Measurements from ENCODE around the gene POMT2. TPM values are rescaled to one million over a fixed set of nuclear protein-coding genes. Genes with fewer than 3 reads are reported as not detected.

Gene POMT2
- total and polyA plus RNA-seq, 7 experiments from 2014 or later: 0.39 to 15.3 (median 9.2) TPM; not detected in 1

DNA sequence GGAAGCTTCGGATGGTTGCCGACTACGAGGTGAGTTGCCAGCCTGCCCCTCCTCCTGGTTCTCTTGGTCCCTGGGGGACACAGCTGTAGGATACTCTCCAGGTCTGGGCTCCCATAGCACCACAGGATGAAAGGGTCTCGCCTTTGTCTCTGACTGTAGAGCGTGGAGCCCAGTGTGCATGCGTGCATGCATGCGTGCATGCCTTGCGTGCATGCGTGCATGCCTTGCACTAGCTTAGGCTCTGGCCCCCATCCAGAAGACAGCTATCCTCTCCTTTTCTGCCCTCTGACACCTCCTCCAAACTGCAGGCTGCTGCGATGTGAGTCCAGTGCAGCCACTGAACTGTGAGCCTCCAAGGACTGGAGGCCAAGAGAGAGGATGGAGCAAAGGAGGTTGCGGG is 68.8 kb downstream of the POMT2 start:
- POLR2A ChIA-PET: no interaction called here
- Histone ChIP-seq H3K36me3 (ENCODE audit: control insufficient read depth in 2 of 3, insufficient read depth in 3 of 3, low read length in 3 of 3) (no peaks in the 10 kb centered on the region), H3K27me3 (ENCODE audit: control insufficient read depth in 2 of 2, insufficient read depth in 2 of 2, low read length in 2 of 2) (no peaks in the 10 kb centered on the region), H3K27ac (ENCODE audit: low read depth, low read length) (no peak overlapping the region), H3K4me3 (ENCODE audit: low read length) (no peak overlapping the region), H3K9me3 (ENCODE audit: control insufficient read depth in 2 of 3, low read length in 3 of 3) (no peaks in the 10 kb centered on the region), H3K4me1 (ENCODE audit: control insufficient read depth in 2 of 2, insufficient read depth in 2 of 2, low read length in 2 of 2) (no peaks in the 10 kb centered on the region)
- Mint-ChIP-seq H3K27ac (no peak overlapping the region), H3K36me3 (no peaks in the 10 kb centered on the region), H3K4me1 (no peaks in the 10 kb centered on the region), H3K9me3 (no peaks in the 10 kb centered on the region), H3K4me3 (no peak overlapping the region), H3K27me3 (peaks cover 0 to 10% (median 0%) of the 10 kb centered on the region in 5 donors)
- ATAC-seq (no peak), DNase-seq (no peak)
- CTCF ChIA-PET: no interaction called here
- intact Hi-C loops (cut with micrococcal nuclease): no loop called here

DNA sequence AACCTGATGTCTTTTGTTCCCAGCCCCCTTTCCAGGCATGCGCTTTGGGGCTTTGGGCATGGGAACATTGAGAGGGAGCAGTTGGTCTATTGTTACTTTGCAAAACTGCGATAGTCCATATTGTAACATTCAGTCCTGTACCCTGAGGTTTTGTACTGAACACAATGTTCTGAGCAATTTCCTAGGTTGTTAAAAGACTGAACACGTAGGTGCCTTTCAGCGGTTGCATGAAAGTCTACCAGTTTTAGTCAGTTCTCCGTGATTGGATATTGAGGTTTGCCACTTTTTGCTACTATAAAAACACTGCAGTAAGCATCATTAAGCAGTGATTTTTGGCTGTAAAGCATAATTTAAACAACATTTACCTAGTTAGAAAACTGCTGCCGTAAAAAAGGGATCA is 69.8 kb downstream of the POMT2 start:
- Histone ChIP-seq H3K36me3 (ENCODE audit: control insufficient read depth in 2 of 3, insufficient read depth in 3 of 3, low read length in 3 of 3) (no peaks in the 10 kb centered on the region), H3K4me3 (ENCODE audit: low read length) (no peak overlapping the region), H3K4me1 (ENCODE audit: control insufficient read depth in 2 of 2, insufficient read depth in 2 of 2, low read length in 2 of 2) (no peaks in the 10 kb centered on the region), H3K27ac (ENCODE audit: low read depth, low read length) (no peak overlapping the region), H3K27me3 (ENCODE audit: control insufficient read depth in 2 of 2, insufficient read depth in 2 of 2, low read length in 2 of 2) (no peaks in the 10 kb centered on the region), H3K9me3 (ENCODE audit: control insufficient read depth in 2 of 3, low read length in 3 of 3) (no peaks in the 10 kb centered on the region)
- Mint-ChIP-seq H3K4me1 (no peaks in the 10 kb centered on the region), H3K9me3 (no peaks in the 10 kb centered on the region), H3K27me3 (peaks cover 0 to 9% (median 3%) of the 10 kb centered on the region in 5 donors), H3K27ac (no peak overlapping the region), H3K4me3 (no peak overlapping the region), H3K36me3 (no peaks in the 10 kb centered on the region)
- no peak for ATAC-seq
- POLR2A ChIA-PET: no interaction called here
- intact Hi-C loops (cut with micrococcal nuclease): no loop called here
- CTCF ChIA-PET: no interaction called here
- DNase-seq: no peak

DNA sequence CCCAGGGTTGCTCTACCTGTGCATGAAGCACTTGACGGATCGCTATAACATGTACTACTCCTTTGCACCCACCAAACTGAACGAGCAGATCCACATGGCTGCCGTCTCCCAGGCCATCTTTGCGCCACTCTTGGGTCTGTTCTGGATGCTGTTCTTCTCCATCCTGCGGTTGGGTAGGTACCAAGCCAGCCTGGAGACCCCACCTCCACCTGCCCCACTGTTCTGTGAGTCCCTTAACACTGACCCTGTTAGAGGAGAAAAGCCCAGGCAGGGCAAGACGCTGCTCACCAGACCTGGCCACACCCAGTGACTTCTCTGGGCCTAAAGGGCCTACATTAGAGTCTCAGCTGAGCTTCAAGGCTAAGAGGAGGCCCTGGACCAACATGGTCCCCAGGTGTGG is 71.4 kb downstream of the POMT2 start:
- ChIA-PET POLR2A (no interaction called here), CTCF (no interaction called here)
- no peaks in the 10 kb centered on the region for H3K36me3 ChIP-seq (ENCODE audit: control insufficient read depth in 2 of 3, insufficient read depth in 3 of 3, low read length in 3 of 3)
- H3K27ac ChIP-seq (ENCODE audit: low read depth, low read length): no peak overlapping the region
- no peak overlapping the region for H3K4me3 ChIP-seq (ENCODE audit: low read length)
- no peak overlapping the region for H3K4me3 Mint-ChIP-seq
- H3K27me3 Mint-ChIP-seq: peaks cover 0 to 9% (median 0%) of the 10 kb centered on the region in 5 donors
- H3K9me3 Mint-ChIP-seq: no peaks in the 10 kb centered on the region
- no peaks in the 10 kb centered on the region for H3K4me1 Mint-ChIP-seq
- no peak overlapping the region for H3K27ac Mint-ChIP-seq
- no peaks in the 10 kb centered on the region for H3K36me3 Mint-ChIP-seq
- no peaks in the 10 kb centered on the region for H3K9me3 ChIP-seq (ENCODE audit: control insufficient read depth in 2 of 3, low read length in 3 of 3)
- DNase-seq (no peak), ATAC-seq (no peak)
- no peaks in the 10 kb centered on the region for H3K27me3 ChIP-seq (ENCODE audit: control insufficient read depth in 2 of 2, insufficient read depth in 2 of 2, low read length in 2 of 2)
- intact Hi-C loops (cut with micrococcal nuclease): no loop called here
- no peaks in the 10 kb centered on the region for H3K4me1 ChIP-seq (ENCODE audit: control insufficient read depth in 2 of 2, insufficient read depth in 2 of 2, low read length in 2 of 2)

DNA sequence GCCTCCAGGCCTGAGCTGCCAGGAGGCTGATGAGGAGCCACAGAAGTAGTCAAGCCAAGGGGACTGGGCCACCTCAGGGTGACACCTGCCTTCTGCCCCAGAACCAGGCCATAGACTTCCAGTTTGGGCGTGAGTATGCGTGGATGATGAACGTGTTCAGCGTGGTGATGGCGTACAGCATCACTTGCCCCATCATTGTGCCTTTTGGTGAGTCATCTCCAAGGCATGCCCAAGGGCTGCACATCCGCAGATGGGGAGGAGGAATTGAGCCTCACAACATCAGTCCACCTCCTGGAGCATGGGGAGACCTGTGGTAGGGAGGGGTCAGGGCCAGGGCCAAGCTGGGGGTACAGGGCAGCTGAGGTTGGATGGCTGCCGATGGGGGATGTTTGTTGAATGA is 72.0 kb downstream of the POMT2 start:
- Histone ChIP-seq H3K4me1 (ENCODE audit: control insufficient read depth in 2 of 2, insufficient read depth in 2 of 2, low read length in 2 of 2) (no peaks in the 10 kb centered on the region), H3K27me3 (ENCODE audit: control insufficient read depth in 2 of 2, insufficient read depth in 2 of 2, low read length in 2 of 2) (no peaks in the 10 kb centered on the region), H3K9me3 (ENCODE audit: control insufficient read depth in 2 of 3, low read length in 3 of 3) (no peaks in the 10 kb centered on the region), H3K4me3 (ENCODE audit: low read length) (no peak overlapping the region), H3K27ac (ENCODE audit: low read depth, low read length) (no peak overlapping the region), H3K36me3 (ENCODE audit: control insufficient read depth in 2 of 3, insufficient read depth in 3 of 3, low read length in 3 of 3) (no peaks in the 10 kb centered on the region)
- Mint-ChIP-seq H3K4me1 (no peaks in the 10 kb centered on the region), H3K36me3 (no peaks in the 10 kb centered on the region), H3K4me3 (no peak overlapping the region), H3K27ac (no peak overlapping the region), H3K27me3 (peaks cover 0 to 6% (median 0%) of the 10 kb centered on the region in 5 donors), H3K9me3 (no peaks in the 10 kb centered on the region)
- ATAC-seq (no peak), DNase-seq (no peak)
- POLR2A ChIA-PET: no interaction called here
- CTCF ChIA-PET: no interaction called here
- intact Hi-C loops (cut with micrococcal nuclease): no loop called here

DNA sequence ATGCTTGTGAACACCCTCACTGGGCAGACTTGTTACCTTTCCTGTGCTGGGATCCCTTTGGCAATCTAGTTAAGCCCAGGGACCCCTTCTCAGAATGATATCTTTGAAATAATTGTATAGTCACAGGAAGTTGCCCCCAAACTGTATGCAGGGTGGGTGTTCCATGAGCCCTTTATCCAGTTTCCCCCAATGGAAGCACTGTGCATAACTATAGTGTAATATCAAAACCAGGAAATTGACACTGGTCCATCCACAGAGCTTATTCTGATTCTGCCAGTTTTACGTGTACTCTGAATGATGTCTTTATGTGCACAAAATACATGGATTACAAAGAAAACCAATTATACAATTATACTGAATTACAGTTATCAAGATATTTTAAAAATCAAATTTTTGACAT is 73.9 kb downstream of the POMT2 start:
- Histone ChIP-seq H3K27me3 (ENCODE audit: control insufficient read depth in 2 of 2, insufficient read depth in 2 of 2, low read length in 2 of 2) (no peaks in the 10 kb centered on the region), H3K27ac (ENCODE audit: low read depth, low read length) (no peak overlapping the region), H3K36me3 (ENCODE audit: control insufficient read depth in 2 of 3, insufficient read depth in 3 of 3, low read length in 3 of 3) (no peaks in the 10 kb centered on the region), H3K4me1 (ENCODE audit: control insufficient read depth in 2 of 2, insufficient read depth in 2 of 2, low read length in 2 of 2) (no peaks in the 10 kb centered on the region), H3K4me3 (ENCODE audit: low read length) (no peak overlapping the region), H3K9me3 (ENCODE audit: control insufficient read depth in 2 of 3, low read length in 3 of 3) (no peaks in the 10 kb centered on the region)
- no peaks in the 10 kb centered on the region for H3K9me3 Mint-ChIP-seq
- H3K27ac Mint-ChIP-seq: no peak overlapping the region
- no peak overlapping the region for H3K4me3 Mint-ChIP-seq
- H3K4me1 Mint-ChIP-seq: no peaks in the 10 kb centered on the region
- intact Hi-C loops (cut with micrococcal nuclease): no loop called here
- DNase-seq (no peak), ATAC-seq (no peak)
- ChIA-PET POLR2A (interaction anchor here (0.6 kb wide), 1 partner anchor 274 kb away, joined by 6 read pairs; no protein-coding TSS in a partner anchor), CTCF (no interaction called here)
- no peaks in the 10 kb centered on the region for H3K36me3 Mint-ChIP-seq
- H3K27me3 Mint-ChIP-seq: peaks cover 0 to 4% (median 0%) of the 10 kb centered on the region in 5 donors

DNA sequence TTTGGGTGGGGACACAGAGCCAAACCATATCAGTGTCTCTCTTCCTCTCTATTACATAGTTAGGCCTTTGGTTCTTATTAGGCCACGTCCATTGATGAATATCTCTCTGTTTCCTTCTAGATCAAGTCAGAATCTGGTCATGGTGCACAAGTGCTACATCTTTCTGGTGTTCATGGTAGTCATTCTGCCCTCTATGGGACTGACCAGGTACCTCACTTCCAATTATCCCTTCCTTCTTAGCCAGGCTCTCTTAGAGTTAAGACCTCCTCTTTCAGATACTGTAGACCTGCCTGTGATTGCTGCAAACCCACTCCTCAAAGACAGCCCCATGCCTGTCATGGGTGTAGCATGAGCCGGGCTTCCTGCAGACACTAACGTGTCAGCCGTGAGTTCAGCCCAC is 74.9 kb downstream of the POMT2 start:
- Histone ChIP-seq H3K36me3 (ENCODE audit: control insufficient read depth in 2 of 3, insufficient read depth in 3 of 3, low read length in 3 of 3) (no peaks in the 10 kb centered on the region), H3K27me3 (ENCODE audit: control insufficient read depth in 2 of 2, insufficient read depth in 2 of 2, low read length in 2 of 2) (no peaks in the 10 kb centered on the region), H3K27ac (ENCODE audit: low read depth, low read length) (no peak overlapping the region), H3K4me1 (ENCODE audit: control insufficient read depth in 2 of 2, insufficient read depth in 2 of 2, low read length in 2 of 2) (no peaks in the 10 kb centered on the region), H3K9me3 (ENCODE audit: control insufficient read depth in 2 of 3, low read length in 3 of 3) (no peaks in the 10 kb centered on the region), H3K4me3 (ENCODE audit: low read length) (no peak overlapping the region)
- no peak for DNase-seq
- ChIA-PET CTCF (no interaction called here), POLR2A (no interaction called here)
- Mint-ChIP-seq H3K9me3 (no peaks in the 10 kb centered on the region), H3K27ac (no peak overlapping the region), H3K4me3 (no peak overlapping the region), H3K36me3 (no peaks in the 10 kb centered on the region), H3K27me3 (peaks cover 0 to 4% (median 0%) of the 10 kb centered on the region in 5 donors), H3K4me1 (no peaks in the 10 kb centered on the region)
- no peak for ATAC-seq
- intact Hi-C loops (cut with micrococcal nuclease): no loop called here

DNA sequence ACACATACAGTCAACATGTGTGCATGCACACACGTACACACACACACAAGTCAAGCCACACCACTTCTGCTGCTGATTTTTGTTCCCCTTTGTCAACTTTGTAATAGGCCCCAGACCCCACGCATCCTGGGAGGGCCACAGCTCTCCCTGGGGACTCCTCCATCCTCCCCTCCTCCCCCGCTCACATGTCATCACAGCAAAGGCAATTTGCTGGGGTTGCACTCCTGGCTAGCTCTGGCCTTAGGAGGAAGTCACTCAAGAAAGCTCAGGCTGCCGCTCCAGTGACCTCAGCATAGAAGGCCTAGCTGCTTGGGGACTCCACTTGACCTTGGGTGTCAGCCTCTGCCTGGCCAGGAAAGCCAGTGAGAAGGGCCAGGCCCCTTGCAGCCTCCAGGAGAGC is 76.8 kb downstream of the POMT2 start:
- Mint-ChIP-seq H3K27me3 (peaks cover 0 to 4% (median 0%) of the 10 kb centered on the region in 5 donors), H3K9me3 (no peaks in the 10 kb centered on the region), H3K36me3 (no peaks in the 10 kb centered on the region), H3K4me3 (no peak overlapping the region), H3K4me1 (no peaks in the 10 kb centered on the region), H3K27ac (no peak overlapping the region)
- no peak overlapping the region for H3K27ac ChIP-seq (ENCODE audit: low read depth, low read length)
- peak; percentile 28 for ATAC-seq
- no peaks in the 10 kb centered on the region for H3K27me3 ChIP-seq (ENCODE audit: control insufficient read depth in 2 of 2, insufficient read depth in 2 of 2, low read length in 2 of 2)
- H3K9me3 ChIP-seq (ENCODE audit: control insufficient read depth in 2 of 3, low read length in 3 of 3): no peaks in the 10 kb centered on the region
- ChIA-PET CTCF (no interaction called here), POLR2A (no interaction called here)
- intact Hi-C loops (cut with micrococcal nuclease): no loop called here
- no peak overlapping the region for H3K4me3 ChIP-seq (ENCODE audit: low read length)
- no peak for DNase-seq
- H3K4me1 ChIP-seq (ENCODE audit: control insufficient read depth in 2 of 2, insufficient read depth in 2 of 2, low read length in 2 of 2): no peaks in the 10 kb centered on the region
- no peaks in the 10 kb centered on the region for H3K36me3 ChIP-seq (ENCODE audit: control insufficient read depth in 2 of 3, insufficient read depth in 3 of 3, low read length in 3 of 3)

All from naive thymus-derived CD4-positive, alpha-beta T cell (primary cell).